HG03103 (cell line): ENCODE data around the gene LFNG.

Experiments
- ATAC-seq: cut with Tn5 transposase; IDR thresholded peaks from one replicate; pipeline ENCODE4 v1.9.1; 2021; ENCODE audit warnings: low read depth; ENCODE audit not compliant: unreplicated experiment

Gene LFNG

GRCh38 chr7:2566890-2567678 lies 47.5 kb downstream of the LFNG start:
- ATAC-seq = peak; percentile 73

GRCh38 chr7:2567679-2568278 lies 48.2 kb downstream of the LFNG start:
- no peak for ATAC-seq

GRCh38 chr7:2568521-2569223 lies 49.1 kb downstream of the LFNG start:
- ATAC-seq = no peak

- ATAC-seq = no peak
Observed at GRCh38 chr7:2569421-2569820, 49.8 kb downstream of the LFNG start.

GRCh38 chr7:2570021-2570420 lies 50.4 kb downstream of the LFNG start:
- ATAC-seq = no peak

- ATAC-seq = no peak
Observed at GRCh38 chr7:2571409-2571808, 51.8 kb downstream of the LFNG start.

GRCh38 chr7:2572101-2572842 lies 52.7 kb downstream of the LFNG start:
- no peak for ATAC-seq

- no peak for ATAC-seq
Observed at GRCh38 chr7:2573761-2574160, 54.2 kb downstream of the LFNG start.

- no peak for ATAC-seq
Observed at GRCh38 chr7:2575046-2575732, 55.6 kb downstream of the LFNG start.

GRCh38 chr7:2575733-2576340 lies 56.3 kb downstream of the LFNG start:
- no peak for ATAC-seq

- no peak for ATAC-seq
Observed at GRCh38 chr7:2576742-2577491, 57.3 kb downstream of the LFNG start.
